HepG2 (cell line): ENCODE results near the gene ATG13. TPM values are rescaled to one million over a fixed set of nuclear protein-coding genes. Genes with fewer than 3 reads are reported as not detected.

ENCODE experiments used
- ATAC-seq: fragments of 200-7000 bp; cut with Tn5 transposase; 3 replicates; pipeline ENCODE4 v1.9.1; 2020; ENCODE audit warnings: mild to moderate bottlenecking, moderate library complexity
- BruUV-seq: library from RNA; stranded (reverse); fragments of 400-500 nt; replicated peaks from 2 replicates; lab custom pipeline; 2021; lab: Mats Ljungman, UMichigan
- CTCF ChIA-PET: fragments of 300-600 bp; formaldehyde crosslinking; extraction: SDS; loops from one replicate; lab custom pipeline; 2021; ENCODE audit warnings: low total read pairs, inconsistent platforms, low intra/inter-chr PET ratio; lab: Yijun Ruan, JAX
- POLR2A ChIA-PET: fragments of 350-600 bp; sonication (Branson Sonifier 250); formaldehyde crosslinking; loops from one replicate; lab custom pipeline; 2020; ENCODE audit warnings: antibody characterized with exemption, inconsistent platforms; lab: Yijun Ruan, JAX
- DNase-seq: peaks from one replicate; pipeline ENCODE4 v3.0.0-alpha.2; 2015; ENCODE audit warnings: low spot score
- FAIRE-seq: peaks from 3 replicates; lab custom pipeline; 2011; peaks lifted over from hg19 to GRCh38; lab: Jason Lieb, UNC
- H2AFZ ChIP-seq: one replicate; pipeline ENCODE4 v1.6.1; 2011; ENCODE audit warnings: low read length, inconsistent platforms
- H3K27ac ChIP-seq: fragments of 300-600 bp; 3 replicates; pipeline ENCODE4 v1.8.0; 2011; ENCODE audit warnings: mixed run types, mild to moderate bottlenecking, mixed read lengths, low read length, inconsistent platforms; ENCODE audit not compliant: insufficient read depth; ENCODE audit errors: extremely low read length
- H3K27me3 ChIP-seq, 2 experiments: fragments of 200-600 bp in 1 of 2; 2 replicates in 1 of 2; 3 replicates in 1 of 2; pipeline versions ENCODE4 v1.6.0 to v1.8.0; 2011; ENCODE audit warnings: low read length in 2 of 2, mild to moderate bottlenecking in 2 of 2, moderate library complexity in 2 of 2, inconsistent platforms in 1 of 2; ENCODE audit not compliant: insufficient read depth in 2 of 2, control insufficient read depth in 1 of 2
- H3K36me3 ChIP-seq, 2 experiments: fragments of 200-600 bp in 1 of 2; replicated peaks in 1 of 2; 2 replicates in 1 of 2; 3 replicates in 1 of 2; pipeline versions ENCODE4 v1.5.1 to v1.8.0; 2011; ENCODE audit warnings: low read length in 2 of 2, inconsistent platforms in 1 of 2; ENCODE audit not compliant: insufficient read depth in 2 of 2, control insufficient read depth in 1 of 2
- H3K4me1 ChIP-seq: 2 replicates; pipeline ENCODE4 v1.5.1; 2012; ENCODE audit warnings: low read length, inconsistent platforms; ENCODE audit not compliant: insufficient read depth
- H3K4me2 ChIP-seq: 2 replicates; pipeline ENCODE4 v1.6.0; 2011; ENCODE audit warnings: low read depth, low read length, inconsistent platforms
- H3K4me3 ChIP-seq, 3 experiments: fragments of 200-600 bp in 1 of 3; sonication (generic), shearing (Covaris generic) in 1 of 3; replicated peaks in 1 of 3; 2 replicates each; pipeline ENCODE4 v1.5.1; 2011 to 2016; ENCODE audit warnings: low read length in 3 of 3, inconsistent platforms in 2 of 3, low read depth in 2 of 3, mild to moderate bottlenecking in 2 of 3, control low read depth in 1 of 3, mixed read lengths in 1 of 3; ENCODE audit not compliant: insufficient read depth in 1 of 3
- H3K79me2 ChIP-seq: one replicate; pipeline ENCODE4 v1.6.1; 2011; ENCODE audit warnings: low read length, inconsistent platforms; ENCODE audit not compliant: insufficient read depth
- H3K9ac ChIP-seq: 2 replicates; pipeline ENCODE4 v1.6.0; 2011; ENCODE audit warnings: mild to moderate bottlenecking, low read depth, low read length, inconsistent platforms; ENCODE audit not compliant: insufficient read depth
- H3K9me3 ChIP-seq: 2 replicates; pipeline ENCODE4 v1.5.1; 2012; ENCODE audit warnings: mild to moderate bottlenecking, low read length
- H4K20me1 ChIP-seq: 2 replicates; pipeline ENCODE4 v1.6.0; 2011; ENCODE audit warnings: inconsistent platforms, mild to moderate bottlenecking, low read length, moderate library complexity; ENCODE audit not compliant: insufficient read depth
- AKNA ChIP-seq: sonication (generic); formaldehyde crosslinking; IDR thresholded peaks from 2 replicates; pipeline ENCODE4 v1.4.0; 2020; ENCODE audit warnings: missing genetic modification reagents, borderline replicate concordance
- ATF2 ChIP-seq: sonication (generic); formaldehyde crosslinking; IDR thresholded peaks from 2 replicates; pipeline ENCODE4 v1.4.0; 2020; ENCODE audit warnings: missing genetic modification reagents
- ATF7-NPFF ChIP-seq: sonication (generic); formaldehyde crosslinking; IDR thresholded peaks from 2 replicates; pipeline ENCODE4 v1.8.1; 2023; ENCODE audit warnings: mild to moderate bottlenecking, low read depth, missing genetic modification reagents, moderate library complexity
- E2F5 ChIP-seq: sonication (generic); formaldehyde crosslinking; conservative IDR thresholded peaks from 2 replicates; pipeline ENCODE4 v1.4.0; 2020; ENCODE audit warnings: missing genetic modification reagents
- HNF1A ChIP-seq, 2 experiments: sonication (generic) in 1 of 2; formaldehyde crosslinking in 1 of 2; IDR thresholded peaks; 2 replicates each; pipeline versions ENCODE4 v1.4.0 to v1.6.1; 2016 to 2020; ENCODE audit warnings: borderline replicate concordance in 1 of 2, low read depth in 1 of 2, mild to moderate bottlenecking in 1 of 2, missing genetic modification reagents in 1 of 2
- RNF219 ChIP-seq: sonication (generic); formaldehyde crosslinking; IDR thresholded peaks from 2 replicates; pipeline ENCODE4 v1.5.0; 2020; ENCODE audit warnings: mild to moderate bottlenecking, missing genetic modification reagents
- ZNF670 ChIP-seq: sonication (generic); formaldehyde crosslinking; IDR thresholded peaks from 2 replicates; pipeline ENCODE4 v1.8.0; 2022; ENCODE audit warnings: mild to moderate bottlenecking, missing genetic modification reagents, borderline replicate concordance
- WGBS: methylation state at CpG from one replicate; pipeline ENCODE4 v1.1.6; 2017; ENCODE audit warnings: low lambda C conversion rate; 5-methylcytosine and 5-hydroxymethylcytosine counted together
- in situ Hi-C: cut with HindIII; loops from 2 replicates; pipeline ENCODE4 v1.10.0; 2017; ENCODE audit warnings: low pct_unique_long_range_greater_than_20kb; ENCODE audit not compliant: extremely low pct_ligation_motif_present
- intact Hi-C: fragments of 100-400 bp; cut with micrococcal nuclease; formaldehyde crosslinking; loops from one replicate; pipeline ENCODE4 v1.10.0; 2022; ENCODE audit not compliant: unreplicated experiment
- polyA plus RNA-seq, 8 experiments: library from polyadenylated mRNA; depleted of rRNA in 3 of 8; stranded (reverse) in 7 of 8; unstranded in 1 of 8; fragments of >200 nt; fragmentation: Illumina TruSeq in 4 of 8; extraction: Trizol in 4 of 8; gene quantifications; 2 replicates each; pipeline versions ENCODE4 v1.2.1 to v1.2.3, GENCODE V29; 2011 to 2016; ENCODE audit warnings: low read depth in 4 of 8, missing spikeins in 1 of 8, mixed read lengths in 1 of 8; ENCODE audit not compliant: insufficient read depth in 1 of 8
- total RNA-seq, 5 experiments: library from RNA; depleted of rRNA; stranded (reverse); fragments of >200 nt; fragmentation: Illumina TruSeq; extraction: Trizol; gene quantifications; 2 replicates each; pipeline ENCODE4 v1.2.3, GENCODE V29; 2016; ENCODE audit warnings: low read depth in 1 of 5

ATG13 gene
- total and polyA plus RNA-seq, 2 of the 13 experiments (the other 11 are each of a cell fraction or from before 2014, with no cell fraction given) = 55.0 to 77.3 TPM

GRCh38 chr11:46719048-46719542 is 101.7 kb downstream of the ATG13 start, which contains the start of gene F2:
Gene F2 (plus strand): TSS chr11:46719213. CDS start chr11:46719236, 23 bp downstream.
- POLR2A ChIA-PET = interaction anchor here (0.6 to 12.3 kb wide), 23 partner anchors 10 to 338 kb away, joined by 3 to 272 read pairs (median 8); partner anchors contain the start of genes ARHGAP1, ATG13, MDK and ZNF408
- Histone ChIP-seq H3K4me1 (peaks cover 87% of the 10 kb centered on the region), H3K4me3 (peak within 1 kb of the TSS; percentile 76 to 92 (median 83)), H4K20me1 (peaks cover 15% of the 10 kb centered on the region), H3K79me2 (peaks cover 48% of the 10 kb centered on the region), H3K9ac (peak within 1 kb of the TSS; percentile 86), H3K36me3 (peaks cover 4 to 12% of the 10 kb centered on the region in 2 experiments), H3K4me2 (peak within 1 kb of the TSS; percentile 94), H3K9me3 (no peaks in the 10 kb centered on the region), H2AFZ (no peak within 1 kb of the TSS), H3K27me3 (no peaks in the 10 kb centered on the region; a peak in 1 of 5 replicates), H3K27ac (peak within 1 kb of the TSS; percentile 92)
- peak; percentile 98 for FAIRE-seq
- peak; percentile 87 for ATAC-seq
- BruUV-seq = no TSS peak
- intact Hi-C loops = loop anchor here (5.0 kb wide), 2 partner anchors 47 to 718 kb away; no protein-coding TSS in a partner anchor
- in situ Hi-C loops = no loop called here
- CTCF ChIA-PET = no interaction called here
- 0% methylated on average over 3 of the region's 7 CpGs for WGBS
- DNase-seq = peak; percentile 96
- TF ChIP-seq RNF219 = no peak
- no peak for TF ChIP-seq ATF7-NPFF (CRISPR knock-in tag)
- peak; percentile 95 for TF ChIP-seq ATF2 (CRISPR knock-in tag)
- no peak; the same call in 1 of the 2 replicates for TF ChIP-seq AKNA (CRISPR knock-in tag)
- TF ChIP-seq HNF1A (IDR thresholded peaks at IDR 0.05; ENCODE audit: low read depth) = peak; percentile 98
- peak; percentile 100 for TF ChIP-seq HNF1A (CRISPR knock-in tag; IDR thresholded peaks at IDR 0.05; ENCODE audit: borderline replicate concordance)
- peak; percentile 83; the same call in 1 of the 2 replicates for TF ChIP-seq ZNF670 (CRISPR knock-in tag)
- no peak for TF ChIP-seq E2F5
